NCI-H187 (cell line): ENCODE measurements around the gene WASHC4.
"Not testable (repeated sequence)": the region's sequence is repeated elsewhere in the genome, so short reads cannot be mapped to it uniquely, and the experiment has no call there.

Experiments
- DNase-seq, 2 experiments: peaks; one replicate each; lab custom pipeline; 2025; lab: John Stamatoyannopoulos, UW

WASHC4 gene

GRCh38 chr12:105092336-105092735 lies 15.2 kb upstream of the WASHC4 start:
- DNase-seq, result no peak

GRCh38 chr12:105095338-105095737 lies 12.2 kb upstream of the WASHC4 start:
- not testable (repeated sequence) for DNase-seq

- no peak for DNase-seq
Measured at GRCh38 chr12:105099356-105099755, 8.2 kb upstream of the WASHC4 start.

GRCh38 chr12:105100207-105100985 lies 7.1 kb upstream of the WASHC4 start:
- no peak for DNase-seq

- no peak for DNase-seq
Measured at GRCh38 chr12:105100998-105101397, 6.5 kb upstream of the WASHC4 start.

GRCh38 chr12:105102673-105103072 lies 4.9 kb upstream of the WASHC4 start:
- DNase-seq, result no peak

- DNase-seq, result no peak
Measured at GRCh38 chr12:105104762-105105161, 2.8 kb upstream of the WASHC4 start.

- DNase-seq, result no peak
Measured at GRCh38 chr12:105106621-105107020, 910 bp upstream of the WASHC4 start.

- peak; percentile 72 to 91 for DNase-seq
Measured at GRCh38 chr12:105107171-105107493, 399 bp upstream of the WASHC4 start.

GRCh38 chr12:105109465-105110212 lies 2.1 kb downstream of the WASHC4 start:
- DNase-seq, result peak in 1 of 2 experiments; percentile 2

GRCh38 chr12:105110851-105111250 lies 3.3 kb downstream of the WASHC4 start:
- no peak for DNase-seq

GRCh38 chr12:105113094-105113493 lies 5.6 kb downstream of the WASHC4 start:
- DNase-seq, result no peak

- DNase-seq, result no peak
Measured at GRCh38 chr12:105116969-105117368, 9.4 kb downstream of the WASHC4 start.

GRCh38 chr12:105120551-105120950 lies 13.0 kb downstream of the WASHC4 start:
- DNase-seq, result no peak

- DNase-seq, result no peak
Measured at GRCh38 chr12:105138248-105138647, 30.7 kb downstream of the WASHC4 start.

- no peak for DNase-seq
Measured at GRCh38 chr12:105141320-105141922, 33.9 kb downstream of the WASHC4 start.

- DNase-seq, result no peak
Measured at GRCh38 chr12:105142259-105142658, 34.7 kb downstream of the WASHC4 start.

GRCh38 chr12:105156260-105156659 lies 48.7 kb downstream of the WASHC4 start:
- no peak for DNase-seq

GRCh38 chr12:105157606-105158005 lies 50.1 kb downstream of the WASHC4 start:
- no peak for DNase-seq

GRCh38 chr12:105158876-105159275 lies 51.3 kb downstream of the WASHC4 start:
- DNase-seq, result no peak

GRCh38 chr12:105162174-105162573 lies 54.6 kb downstream of the WASHC4 start:
- no peak for DNase-seq

GRCh38 chr12:105164068-105164467 lies 56.5 kb downstream of the WASHC4 start:
- DNase-seq, result peak; percentile 44 to 75

- no peak for DNase-seq
Measured at GRCh38 chr12:105166736-105167135, 59.2 kb downstream of the WASHC4 start.
